Left lung (tissue), 10 donors: ENCODE measurements around the gene FLYWCH2. TPM values are rescaled to one million over a fixed set of nuclear protein-coding genes. Genes with fewer than 3 reads are reported as not detected.
A peak's percentile ranks its signal among the peaks of the same experiment; 100 is the strongest.

Experiments used
- ATAC-seq: fragments of 200-7000 bp; cut with Tn5 transposase; one replicate; pipeline ENCODE4 v1.9.1; 2020; ENCODE audit warnings: moderate library complexity
- DNase-seq, 4 donors: peaks; one replicate each; pipeline ENCODE4 v3.0.0-alpha.2; 2013 to 2020
- H3K27ac ChIP-seq, 2 donors: fragments of 200-600 bp; sonication (generic) in 1 of 2; one replicate each; pipeline versions ENCODE4 v1.5.0 to v1.8.0; 2020 to 2021
- H3K27me3 ChIP-seq, 2 donors: fragments of 200-600 bp; sonication (generic) in 1 of 2; one replicate each; pipeline versions ENCODE4 v1.5.0 to v1.8.0; 2020 to 2021
- H3K36me3 ChIP-seq, 2 donors: fragments of 200-600 bp; sonication (generic) in 1 of 2; one replicate each; pipeline versions ENCODE4 v1.5.0 to v1.8.0; 2020 to 2021
- H3K4me1 ChIP-seq, 2 donors: fragments of 200-600 bp; one replicate each; pipeline ENCODE4 v1.8.0; 2021
- H3K4me3 ChIP-seq, 2 donors: fragments of 200-600 bp; sonication (generic) in 1 of 2; one replicate each; pipeline versions ENCODE4 v1.5.0 to v1.8.0; 2020 to 2021; ENCODE audit warnings: mild to moderate bottlenecking in 1 of 2
- H3K9me3 ChIP-seq, 2 donors: fragments of 200-600 bp; sonication (generic) in 1 of 2; one replicate each; pipeline versions ENCODE4 v1.5.0 to v1.8.0; 2020 to 2021
- CTCF ChIP-seq, 2 donors: fragments of 200-600 bp; sonication (generic) in 1 of 2; IDR thresholded peaks; one replicate each; pipeline versions ENCODE4 v1.5.0 to v1.8.0; 2021; ENCODE audit warnings: antibody characterized with exemption in 2 of 2
- intact Hi-C, 2 donors: fragments of 100-400 bp; cut with DNase I; formaldehyde crosslinking; loops; one replicate each; pipeline versions ENCODE4 v1.11.2 to v1.14.2; 2022
- polyA plus RNA-seq, 6 donors: library from polyadenylated mRNA; unstranded; fragments of 120-200 nt; gene quantifications; one replicate each; pipeline ENCODE4 v1.2.1, GENCODE V29; 2013; ENCODE audit not compliant: insufficient read length in 6 of 6
- total RNA-seq, 2 donors: library from RNA; stranded (reverse); fragmentation: NEBNext Ultra II Directional; extraction: Animal tissue kit (Norgen Biotek cat#: 25700); gene quantifications; one replicate each; pipeline ENCODE4 v1.2.1, GENCODE V29; 2021
- donor health status: DM: no; HTN: yes; CAD: no.
- donor health status: DM: no; HTN: no; CAD: no.

FLYWCH2 gene
- total and polyA plus RNA-seq, 8 donors, result 15.6 to 24.5 (median 20.9) TPM

- peak; percentile 93 for ATAC-seq
- intact Hi-C loops, result loop anchor here in 1 of 2 donors (10.0 kb wide), 1 partner anchor 45 kb away; no protein-coding TSS in a partner anchor
- peak overlapping the region in 1 of 2 donors; percentile 28 for H3K27ac ChIP-seq
- no peak overlapping the region for H3K4me3 ChIP-seq
- H3K36me3 ChIP-seq, result peaks cover 0 to 40% of the 10 kb centered on the region in 2 donors
- peak; percentile 82 to 88 for TF ChIP-seq CTCF (IDR thresholded peaks at IDR 0.05)
- H3K9me3 ChIP-seq, result no peaks in the 10 kb centered on the region
- peak in 2 of 4 donors; percentile 70 to 79 for DNase-seq
- no peaks in the 10 kb centered on the region for H3K27me3 ChIP-seq
- peaks cover 0 to 15% of the 10 kb centered on the region in 2 donors for H3K4me1 ChIP-seq
Observed at GRCh38 chr16:2919511-2920255, 36.7 kb downstream of the FLYWCH2 start.

GRCh38 chr16:2923481-2923880, 40.5 kb downstream of the FLYWCH2 start:
- H3K9me3 ChIP-seq, result no peaks in the 10 kb centered on the region
- peak in 1 of 4 donors; percentile 53 for DNase-seq
- intact Hi-C loops, result loop anchor here in 1 of 2 donors (10.0 kb wide), 1 partner anchor 49 kb away; no protein-coding TSS in a partner anchor
- no peak overlapping the region for H3K4me3 ChIP-seq
- no peaks in the 10 kb centered on the region for H3K27me3 ChIP-seq
- H3K4me1 ChIP-seq, result peaks cover 0 to 19% of the 10 kb centered on the region in 2 donors
- no peak overlapping the region for H3K27ac ChIP-seq
- no peak for ATAC-seq
- no peak for TF ChIP-seq CTCF (IDR thresholded peaks at IDR 0.05)
- peaks cover 0 to 18% of the 10 kb centered on the region in 2 donors for H3K36me3 ChIP-seq

GRCh38 chr16:2924901-2925755, 42.1 kb downstream of the FLYWCH2 start:
- H3K27me3 ChIP-seq, result no peaks in the 10 kb centered on the region
- intact Hi-C loops, result loop anchor here in 1 of 2 donors (10.0 kb wide), 1 partner anchor 50 kb away; no protein-coding TSS in a partner anchor
- ATAC-seq (no peak), DNase-seq (peak in 1 of 4 donors; percentile 24)
- H3K9me3 ChIP-seq, result no peaks in the 10 kb centered on the region
- no peak overlapping the region for H3K4me3 ChIP-seq
- peaks cover 0 to 11% of the 10 kb centered on the region in 2 donors for H3K4me1 ChIP-seq
- no peak for TF ChIP-seq CTCF (IDR thresholded peaks at IDR 0.05)
- no peak overlapping the region for H3K27ac ChIP-seq
- H3K36me3 ChIP-seq, result peaks cover 0 to 19% of the 10 kb centered on the region in 2 donors

GRCh38 chr16:2925951-2926649, 43.1 kb downstream of the FLYWCH2 start:
- intact Hi-C loops, result loop anchor here in 1 of 2 donors (10.0 kb wide), 1 partner anchor 51 kb away; no protein-coding TSS in a partner anchor
- ATAC-seq, result no peak
- H3K27ac ChIP-seq, result no peak overlapping the region

More at GRCh38 chr16:2925951-2926649, 43.1 kb downstream of the FLYWCH2 start:
- no peaks in the 10 kb centered on the region for H3K9me3 ChIP-seq
- no peak for DNase-seq
- peaks cover 0 to 29% of the 10 kb centered on the region in 2 donors for H3K36me3 ChIP-seq
- H3K4me3 ChIP-seq, result no peak overlapping the region
- H3K27me3 ChIP-seq, result no peaks in the 10 kb centered on the region
- H3K4me1 ChIP-seq, result peaks cover 0 to 11% of the 10 kb centered on the region in 2 donors
- no peak for TF ChIP-seq CTCF (IDR thresholded peaks at IDR 0.05)
